Measurements from ENCODE around the gene PLXNB2.
A peak's percentile ranks its signal among the peaks of the same experiment; 100 is the strongest.
"Not testable (repeated sequence)": the region's sequence is repeated elsewhere in the genome, so short reads cannot be mapped to it uniquely, and the experiment has no call there.

The PLXNB2 gene

GRCh38 chr22:50326956-50327710 lies 19.7 kb upstream of the PLXNB2 start, which contains the start of gene DENND6B:
DENND6B (minus strand) TSS chr22:50327012; CDS start chr22:50326988, 24 bp downstream.
- Histone ChIP-seq H3K27me3 (replicated peaks) (no peaks in the 10 kb centered on the region), H3K4me3 (ENCODE audit: low read depth, low read length) (peak within 1 kb of the TSS; percentile 60), H3K36me3 (replicated peaks) (no peaks in the 10 kb centered on the region), H3K27ac (peak within 1 kb of the TSS; percentile 84)
- peak; percentile 32 for DNase-seq
- in situ Hi-C loops (cut with HindIII; ENCODE audit: low pct_ligation_motif_present, low sequenced_read_pairs), result no loop called here
- peak; percentile 14 for TF ChIP-seq CTCF (IDR thresholded peaks at IDR 0.05; ENCODE audit: low read depth, low read length, missing control alignments)

GRCh38 chr22:50326225-50326955 lies 18.9 kb upstream of the PLXNB2 start:
- H3K36me3 ChIP-seq (replicated peaks), result no peaks in the 10 kb centered on the region
- peak overlapping the region; percentile 59 for H3K4me3 ChIP-seq (ENCODE audit: low read depth, low read length)
- H3K27me3 ChIP-seq (replicated peaks), result no peaks in the 10 kb centered on the region
- H3K27ac ChIP-seq, result no peak overlapping the region
- no peak for TF ChIP-seq CTCF (IDR thresholded peaks at IDR 0.05; ENCODE audit: low read depth, low read length, missing control alignments)
- in situ Hi-C loops (cut with HindIII; ENCODE audit: low pct_ligation_motif_present, low sequenced_read_pairs), result no loop called here
- no peak for DNase-seq

GRCh38 chr22:50325444-50326224 lies 18.2 kb upstream of the PLXNB2 start:
- in situ Hi-C loops (cut with HindIII; ENCODE audit: low pct_ligation_motif_present, low sequenced_read_pairs), result no loop called here
- no peak for DNase-seq
- Histone ChIP-seq H3K27me3 (replicated peaks) (no peaks in the 10 kb centered on the region), H3K27ac (no peak overlapping the region), H3K4me3 (ENCODE audit: low read depth, low read length) (peak overlapping the region; percentile 59), H3K36me3 (replicated peaks) (no peaks in the 10 kb centered on the region)
- no peak for TF ChIP-seq CTCF (IDR thresholded peaks at IDR 0.05; ENCODE audit: low read depth, low read length, missing control alignments)

GRCh38 chr22:50323900-50324299 lies 16.5 kb upstream of the PLXNB2 start:
- no peak for DNase-seq
- in situ Hi-C loops (cut with HindIII; ENCODE audit: low pct_ligation_motif_present, low sequenced_read_pairs), result no loop called here
- no peak for TF ChIP-seq CTCF (IDR thresholded peaks at IDR 0.05; ENCODE audit: low read depth, low read length, missing control alignments)

GRCh38 chr22:50322382-50323104 lies 15.1 kb upstream of the PLXNB2 start:
- DNase-seq; H3K36me3 ChIP-seq (replicated peaks); H3K27me3 ChIP-seq (replicated peaks); in situ Hi-C loops (cut with HindIII; ENCODE audit: low pct_ligation_motif_present, low sequenced_read_pairs); H3K4me3 ChIP-seq (ENCODE audit: low read depth, low read length); H3K27ac ChIP-seq: not testable (repeated sequence)

More at GRCh38 chr22:50323900-50324299, 16.5 kb upstream of the PLXNB2 start:
- H3K4me3 ChIP-seq (ENCODE audit: low read depth, low read length), result no peak overlapping the region
- H3K36me3 ChIP-seq (replicated peaks), result no peaks in the 10 kb centered on the region
- no peak overlapping the region for H3K27ac ChIP-seq
- H3K27me3 ChIP-seq (replicated peaks), result no peaks in the 10 kb centered on the region
